Measurements from ENCODE around the gene ACTL7B.

ACTL7B gene

DNA sequence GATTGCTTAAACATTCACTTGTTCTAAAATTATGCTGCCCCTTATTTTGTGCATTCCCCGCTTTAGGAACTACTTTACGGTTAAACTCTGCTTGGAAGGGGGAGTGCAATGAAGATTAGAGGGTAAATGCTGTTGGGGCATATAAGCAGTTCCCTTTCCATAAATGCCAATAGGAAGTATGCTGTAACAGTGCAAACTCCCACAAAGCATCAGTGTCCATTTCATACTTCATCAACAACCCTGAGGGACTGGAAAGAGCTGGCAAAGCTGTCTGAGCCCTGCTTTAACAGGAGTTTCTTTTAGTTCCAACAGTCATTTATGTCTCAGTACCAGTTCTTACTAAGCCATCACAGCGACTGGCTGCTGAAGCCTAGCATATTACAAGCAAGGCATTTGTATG is 8.1 kb upstream of the ACTL7B start:
- Histone ChIP-seq H3K9ac (ENCODE audit: low read length) (no peak overlapping the region), H3K79me2 (ENCODE audit: low read length) (no peaks in the 10 kb centered on the region), H3K4me1 (ENCODE audit: low read length) (no peaks in the 10 kb centered on the region), H3K4me3 (ENCODE audit: low read length) (no peak overlapping the region), H3K36me3 (replicated peaks; ENCODE audit: low read depth, low read length) (peaks cover 9% of the 10 kb centered on the region), H3K4me2 (ENCODE audit: low read length) (no peak overlapping the region), H3K9me3 (ENCODE audit: insufficient read depth, low read length) (no peaks in the 10 kb centered on the region), H2AFZ (ENCODE audit: low read depth, low read length) (no peak overlapping the region), H3K27me3 (ENCODE audit: low read depth, low read length) (no peaks in the 10 kb centered on the region), H3K27ac (ENCODE audit: low read length) (no peak overlapping the region), H4K20me1 (ENCODE audit: insufficient read depth, low read length) (no peaks in the 10 kb centered on the region)
- TF ChIP-seq, protein P1, sequence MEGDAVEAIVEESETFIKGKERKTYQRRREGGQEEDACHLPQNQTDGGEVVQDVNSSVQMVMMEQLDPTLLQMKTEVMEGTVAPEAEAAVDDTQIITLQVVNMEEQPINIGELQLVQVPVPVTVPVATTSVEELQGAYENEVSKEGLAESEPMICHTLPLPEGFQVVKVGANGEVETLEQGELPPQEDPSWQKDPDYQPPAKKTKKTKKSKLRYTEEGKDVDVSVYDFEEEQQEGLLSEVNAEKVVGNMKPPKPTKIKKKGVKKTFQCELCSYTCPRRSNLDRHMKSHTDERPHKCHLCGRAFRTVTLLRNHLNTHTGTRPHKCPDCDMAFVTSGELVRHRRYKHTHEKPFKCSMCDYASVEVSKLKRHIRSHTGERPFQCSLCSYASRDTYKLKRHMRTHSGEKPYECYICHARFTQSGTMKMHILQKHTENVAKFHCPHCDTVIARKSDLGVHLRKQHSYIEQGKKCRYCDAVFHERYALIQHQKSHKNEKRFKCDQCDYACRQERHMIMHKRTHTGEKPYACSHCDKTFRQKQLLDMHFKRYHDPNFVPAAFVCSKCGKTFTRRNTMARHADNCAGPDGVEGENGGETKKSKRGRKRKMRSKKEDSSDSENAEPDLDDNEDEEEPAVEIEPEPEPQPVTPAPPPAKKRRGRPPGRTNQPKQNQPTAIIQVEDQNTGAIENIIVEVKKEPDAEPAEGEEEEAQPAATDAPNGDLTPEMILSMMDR (IDR thresholded peaks at IDR 0.05; ENCODE audit: low read depth, low read length) = no peak
- TF ChIP-seq EZH2phosphoT487 (IDR thresholded peaks at IDR 0.05; ENCODE audit: low read depth) = no peak

DNA sequence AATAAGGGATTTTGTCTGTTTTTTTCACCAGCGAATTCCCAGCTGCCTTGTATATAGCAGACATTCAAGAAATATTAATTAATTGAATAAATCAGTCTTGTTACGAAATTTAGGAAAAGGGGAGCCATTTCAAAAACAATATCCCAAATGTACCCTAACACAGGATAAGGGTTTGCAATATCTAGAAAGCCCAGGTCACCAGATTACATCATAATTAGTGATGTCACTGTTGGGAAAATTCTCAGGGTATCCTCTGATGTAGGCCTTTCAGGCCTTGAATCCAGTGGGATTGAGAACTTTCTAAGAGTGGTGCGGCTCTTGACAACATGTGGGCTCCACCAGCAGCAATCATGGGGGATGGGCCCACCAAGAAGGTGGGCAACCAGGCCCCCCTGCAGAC is 6.2 kb upstream of the ACTL7B start, which contains the start of gene ACTL7A:
Gene ACTL7A (plus strand): TSS at position 270 of the 400 bp plus-strand sequence. CDS start 57 bp downstream, at position 327.
- no peak within 1 kb of the TSS for H3K9ac ChIP-seq (ENCODE audit: low read length)
- no peaks in the 10 kb centered on the region for H3K4me1 ChIP-seq (ENCODE audit: low read length)
- no peak within 1 kb of the TSS for H3K4me2 ChIP-seq (ENCODE audit: low read length)
- no peaks in the 10 kb centered on the region for H3K36me3 ChIP-seq (replicated peaks; ENCODE audit: low read depth, low read length)
- H3K27me3 ChIP-seq (ENCODE audit: low read depth, low read length) = no peaks in the 10 kb centered on the region
- no peak within 1 kb of the TSS for H3K4me3 ChIP-seq (ENCODE audit: low read length)
- H3K27ac ChIP-seq (ENCODE audit: low read length) = no peak within 1 kb of the TSS
- no peaks in the 10 kb centered on the region for H3K79me2 ChIP-seq (ENCODE audit: low read length)
- no peak within 1 kb of the TSS for H2AFZ ChIP-seq (ENCODE audit: low read depth, low read length)
- TF ChIP-seq, protein P1 (IDR thresholded peaks at IDR 0.05; ENCODE audit: low read depth, low read length) = no peak
- TF ChIP-seq EZH2phosphoT487 (IDR thresholded peaks at IDR 0.05; ENCODE audit: low read depth) = no peak
- no peaks in the 10 kb centered on the region for H3K9me3 ChIP-seq (ENCODE audit: insufficient read depth, low read length)
- H4K20me1 ChIP-seq (ENCODE audit: insufficient read depth, low read length) = no peaks in the 10 kb centered on the region

DNA sequence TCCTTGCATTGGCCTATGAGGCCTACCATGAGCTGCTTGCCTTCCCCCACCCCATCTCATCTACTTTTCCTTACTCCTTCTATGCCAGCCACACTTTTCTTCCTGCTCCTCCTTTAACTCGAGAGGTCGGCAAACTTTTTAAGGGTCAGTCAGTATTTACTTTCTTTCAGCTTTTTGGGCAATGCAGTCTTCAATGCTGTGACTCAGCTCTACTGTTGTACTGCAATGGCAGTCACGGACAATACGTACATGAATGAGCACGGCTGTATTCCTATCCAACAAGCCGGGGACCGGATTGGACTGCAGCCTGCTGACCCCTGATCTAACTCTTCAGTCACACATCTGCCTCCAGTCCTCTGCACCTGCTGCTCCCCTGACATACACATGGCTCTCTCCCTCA is 5.7 kb upstream of the ACTL7B start:
- H3K27me3 ChIP-seq (ENCODE audit: low read depth, low read length) = no peaks in the 10 kb centered on the region
- no peak overlapping the region for H3K4me2 ChIP-seq (ENCODE audit: low read length)
- no peaks in the 10 kb centered on the region for H4K20me1 ChIP-seq (ENCODE audit: insufficient read depth, low read length)
- H3K4me3 ChIP-seq (ENCODE audit: low read length) = no peak overlapping the region
- no peak overlapping the region for H3K9ac ChIP-seq (ENCODE audit: low read length)
- H3K36me3 ChIP-seq (replicated peaks; ENCODE audit: low read depth, low read length) = no peaks in the 10 kb centered on the region
- no peaks in the 10 kb centered on the region for H3K79me2 ChIP-seq (ENCODE audit: low read length)
- H3K4me1 ChIP-seq (ENCODE audit: low read length) = no peaks in the 10 kb centered on the region
- no peak overlapping the region for H3K27ac ChIP-seq (ENCODE audit: low read length)
- no peak overlapping the region for H2AFZ ChIP-seq (ENCODE audit: low read depth, low read length)
- H3K9me3 ChIP-seq (ENCODE audit: insufficient read depth, low read length) = no peaks in the 10 kb centered on the region
- no peak for TF ChIP-seq EZH2phosphoT487 (IDR thresholded peaks at IDR 0.05; ENCODE audit: low read depth)
- TF ChIP-seq, protein P1 (IDR thresholded peaks at IDR 0.05; ENCODE audit: low read depth, low read length) = no peak

- Histone ChIP-seq H3K4me1 (ENCODE audit: low read length) (no peaks in the 10 kb centered on the region), H3K9ac (ENCODE audit: low read length) (no peak overlapping the region), H3K9me3 (ENCODE audit: insufficient read depth, low read length) (no peaks in the 10 kb centered on the region), H3K36me3 (replicated peaks; ENCODE audit: low read depth, low read length) (no peaks in the 10 kb centered on the region), H3K4me3 (ENCODE audit: low read length) (no peak overlapping the region), H3K79me2 (ENCODE audit: low read length) (no peaks in the 10 kb centered on the region), H4K20me1 (ENCODE audit: insufficient read depth, low read length) (no peaks in the 10 kb centered on the region), H3K27me3 (ENCODE audit: low read depth, low read length) (no peaks in the 10 kb centered on the region), H3K27ac (ENCODE audit: low read length) (no peak overlapping the region), H2AFZ (ENCODE audit: low read depth, low read length) (no peak overlapping the region), H3K4me2 (ENCODE audit: low read length) (no peak overlapping the region)
- no peak for TF ChIP-seq EZH2phosphoT487 (IDR thresholded peaks at IDR 0.05; ENCODE audit: low read depth)
- TF ChIP-seq, protein P1 (IDR thresholded peaks at IDR 0.05; ENCODE audit: low read depth, low read length) = no peak
These were observed 5.0 kb upstream of the ACTL7B start for GRCh38 chr9:108860764-108861163.

All from OCI-LY3 (cell line).